Epidermal melanocyte (primary cell): ENCODE results near the gene TCN2.
"Not testable (repeated sequence)": the region's sequence is repeated elsewhere in the genome, so short reads cannot be mapped to it uniquely, and the experiment has no call there.

Experiments used
- DNase-seq: peaks from one replicate; pipeline ENCODE4 v3.0.0; 2011; ENCODE audit warnings: low spot score; ENCODE audit not compliant: insufficient read length

Gene TCN2

DNA sequence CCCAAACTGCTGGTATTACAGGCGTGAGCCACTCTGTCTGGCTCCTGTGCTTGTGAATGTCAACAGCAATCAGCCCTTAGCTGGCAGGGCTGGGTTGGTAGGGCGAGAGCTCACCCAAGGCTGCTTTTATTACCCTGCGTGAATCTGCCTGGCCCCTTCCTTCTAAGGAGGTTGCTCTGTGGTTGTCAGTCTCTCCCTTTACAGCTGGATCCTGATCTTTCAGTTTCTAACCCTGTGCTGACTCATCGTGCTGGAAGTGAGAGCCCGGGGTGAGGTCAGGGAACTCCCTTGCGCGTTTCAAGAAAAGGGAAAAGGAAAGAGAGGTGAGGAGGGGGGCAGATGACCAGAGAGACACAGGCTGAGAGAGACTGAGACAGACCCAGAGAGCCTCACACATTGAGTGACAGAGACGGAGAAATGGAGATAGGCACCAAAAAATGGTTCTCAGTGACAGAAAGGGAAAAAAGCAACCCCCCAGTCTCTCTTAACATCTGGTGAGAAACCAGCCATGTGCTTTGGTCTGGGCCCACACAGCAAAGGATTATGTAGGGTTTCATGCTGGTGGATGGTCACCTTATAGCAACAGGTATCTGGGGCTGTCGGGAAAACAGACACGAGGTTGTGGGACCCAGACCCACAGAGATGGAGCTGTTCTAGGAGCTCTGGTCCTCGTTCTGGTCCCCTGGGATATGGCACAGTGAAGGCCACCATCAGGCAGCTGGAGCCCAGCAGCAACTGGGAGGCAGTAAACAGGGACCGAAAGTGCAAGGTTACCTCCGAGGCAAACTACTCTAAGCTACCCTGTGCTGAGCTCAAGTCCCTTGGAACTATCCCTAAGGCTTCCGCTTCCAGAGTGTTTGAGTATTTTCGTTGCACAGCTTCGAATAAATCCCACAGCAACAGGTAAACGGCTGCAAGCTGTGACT is 2.5 kb downstream of the TCN2 start:
- peak; percentile 75 for DNase-seq

DNA sequence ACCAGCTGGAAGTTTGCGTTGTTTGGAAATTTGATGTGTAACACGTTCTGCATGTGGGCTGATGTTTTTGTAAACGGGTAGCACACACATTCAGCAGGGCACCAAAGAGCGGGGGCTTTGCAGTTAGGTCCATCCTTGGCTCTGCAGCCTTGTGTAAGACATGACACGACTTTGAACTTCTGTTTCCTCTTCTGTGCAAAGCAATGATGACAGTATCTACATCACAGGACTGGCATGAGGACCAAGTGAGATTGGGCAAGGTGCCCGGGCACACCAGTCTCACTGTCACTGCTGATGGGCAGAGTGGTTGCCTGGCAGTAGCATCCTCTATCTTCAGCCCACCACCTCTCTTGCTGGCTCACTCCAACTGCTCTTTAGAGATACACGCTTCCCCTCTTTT is 3.3 kb downstream of the TCN2 start:
- no peak for DNase-seq

DNA sequence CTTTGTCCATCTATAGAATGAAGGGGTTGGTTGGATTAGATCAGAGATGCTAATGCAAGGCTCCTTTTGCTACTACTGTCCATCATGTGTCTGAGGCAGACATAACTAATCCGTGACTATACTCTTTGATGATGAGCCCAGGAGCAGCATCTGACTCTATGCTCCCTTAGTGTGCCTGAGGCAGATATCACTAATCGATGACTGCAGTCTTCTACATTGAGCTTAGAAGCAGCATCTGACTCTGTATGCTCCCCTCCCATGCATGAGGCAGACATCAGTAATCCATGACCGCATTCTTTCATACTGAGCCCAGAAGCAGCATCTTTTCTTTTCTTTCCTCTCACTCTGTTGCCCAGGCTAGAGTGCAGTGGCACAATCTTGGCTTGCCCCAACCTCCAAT is 4.2 kb downstream of the TCN2 start:
- DNase-seq, result no peak

DNA sequence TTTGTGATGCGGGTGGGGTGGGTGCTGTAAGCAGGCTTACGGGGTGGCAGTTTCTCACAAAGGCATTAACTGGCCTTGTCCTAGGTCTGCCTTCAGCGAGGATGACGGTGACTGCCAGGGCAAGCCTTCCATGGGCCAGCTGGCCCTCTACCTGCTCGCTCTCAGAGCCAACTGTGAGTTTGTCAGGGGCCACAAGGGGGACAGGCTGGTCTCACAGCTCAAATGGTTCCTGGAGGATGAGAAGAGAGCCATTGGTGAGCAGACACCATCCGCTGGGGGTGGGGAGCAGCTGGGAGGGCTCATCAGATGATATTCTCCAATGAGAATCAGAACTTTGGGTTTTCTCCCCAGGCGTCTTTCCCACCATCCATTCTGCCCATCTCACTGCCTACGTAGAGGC is 5.8 kb downstream of the TCN2 start:
- no peak for DNase-seq

DNA sequence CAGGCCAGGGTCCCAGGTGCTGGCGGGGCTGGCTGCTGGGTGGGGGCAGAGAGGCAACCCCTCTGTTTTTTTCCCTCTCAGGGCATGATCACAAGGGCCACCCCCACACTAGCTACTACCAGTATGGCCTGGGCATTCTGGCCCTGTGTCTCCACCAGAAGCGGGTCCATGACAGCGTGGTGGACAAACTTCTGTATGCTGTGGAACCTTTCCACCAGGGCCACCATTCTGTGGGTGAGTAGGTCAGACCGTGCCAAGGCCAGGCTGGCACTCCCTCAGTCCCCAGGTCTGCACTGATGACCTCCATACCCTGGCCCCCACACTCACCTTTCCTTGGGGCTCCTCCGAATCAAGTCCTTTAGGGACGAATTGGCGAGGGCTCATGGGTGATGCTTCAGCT is 7.3 kb downstream of the TCN2 start:
- DNase-seq, result no peak

DNA sequence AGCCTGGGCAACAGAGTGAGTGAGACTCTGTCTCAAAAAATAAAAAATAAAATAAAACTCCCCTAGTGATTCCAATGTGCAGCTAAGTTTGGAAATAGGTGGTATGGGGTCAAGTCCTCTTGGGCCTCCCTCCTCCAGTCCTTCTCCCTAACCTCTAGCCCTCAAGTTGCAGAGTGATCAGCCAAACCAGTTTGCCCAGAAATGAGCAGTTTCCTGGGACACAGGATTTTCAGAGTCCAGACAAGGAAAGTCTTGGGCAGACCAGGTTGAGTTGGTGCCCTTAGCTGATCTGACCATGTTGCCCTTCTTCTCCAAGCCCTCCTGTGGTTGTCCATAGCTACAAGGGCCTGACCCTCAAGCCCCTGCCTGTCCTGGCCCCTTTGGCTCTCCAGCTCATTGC is 7.9 kb downstream of the TCN2 start:
- no peak for DNase-seq

DNA sequence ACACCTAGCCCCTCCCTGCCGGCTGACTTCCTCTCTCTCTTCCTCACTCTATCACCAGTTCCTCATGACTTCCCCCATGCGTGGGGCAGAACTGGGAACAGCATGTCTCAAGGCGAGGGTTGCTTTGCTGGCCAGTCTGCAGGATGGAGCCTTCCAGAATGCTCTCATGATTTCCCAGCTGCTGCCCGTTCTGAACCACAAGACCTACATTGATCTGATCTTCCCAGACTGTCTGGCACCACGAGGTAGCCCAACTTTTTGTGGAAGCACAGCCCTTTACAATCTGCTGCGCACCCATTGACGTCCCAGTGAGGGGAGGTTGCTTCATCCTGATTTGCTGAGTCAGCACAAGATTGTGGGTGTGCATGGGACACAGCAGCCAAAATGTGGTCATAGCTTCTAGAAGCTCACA is 8.6 kb downstream of the TCN2 start:
- DNase-seq, result no peak

DNA sequence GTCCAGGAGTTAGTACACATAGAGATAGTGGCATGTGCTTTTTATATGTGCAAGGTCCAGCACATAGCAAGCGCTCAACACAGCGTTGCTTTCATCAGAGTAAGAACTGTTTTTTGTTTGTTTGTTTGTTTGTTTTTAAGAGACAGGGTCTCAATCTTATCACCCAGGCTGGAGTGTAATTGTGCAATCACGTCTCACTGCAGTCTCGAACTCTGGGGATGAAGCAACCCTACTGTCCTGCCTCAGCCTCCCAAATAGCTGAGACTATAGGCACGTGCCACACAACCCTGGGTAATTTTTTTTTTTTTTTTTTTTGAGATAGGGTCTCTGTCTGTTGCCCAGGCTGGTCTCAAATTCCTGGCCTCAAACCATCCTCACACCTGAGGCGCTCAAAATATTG is 10.8 kb downstream of the TCN2 start:
- no peak for DNase-seq

DNA sequence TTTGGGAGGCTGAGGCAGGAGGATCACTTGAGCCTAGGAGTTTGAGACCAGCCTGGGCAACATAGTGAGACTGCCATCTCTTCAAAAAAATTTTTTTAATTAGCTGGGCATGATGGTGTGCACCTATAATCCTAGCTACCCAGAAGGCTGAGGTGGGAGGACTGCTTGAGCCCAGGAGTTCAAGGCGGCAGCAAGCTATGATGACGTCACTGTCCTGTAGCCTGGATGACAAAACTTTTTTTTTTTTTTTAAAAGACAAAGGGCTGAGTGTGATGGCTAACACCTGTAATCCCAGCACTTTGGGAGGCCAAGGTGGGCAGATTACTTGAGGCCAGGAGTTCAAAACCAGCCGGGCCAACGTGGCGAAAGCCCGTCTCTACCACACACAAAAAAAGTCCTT is 12.9 kb downstream of the TCN2 start:
- not testable (repeated sequence) for DNase-seq

DNA sequence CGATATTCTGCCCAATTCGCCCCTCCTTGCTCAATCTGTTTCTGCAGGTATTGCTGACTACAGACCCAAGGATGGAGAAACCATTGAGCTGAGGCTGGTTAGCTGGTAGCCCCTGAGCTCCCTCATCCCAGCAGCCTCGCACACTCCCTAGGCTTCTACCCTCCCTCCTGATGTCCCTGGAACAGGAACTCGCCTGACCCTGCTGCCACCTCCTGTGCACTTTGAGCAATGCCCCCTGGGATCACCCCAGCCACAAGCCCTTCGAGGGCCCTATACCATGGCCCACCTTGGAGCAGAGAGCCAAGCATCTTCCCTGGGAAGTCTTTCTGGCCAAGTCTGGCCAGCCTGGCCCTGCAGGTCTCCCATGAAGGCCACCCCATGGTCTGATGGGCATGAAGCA is 19.4 kb downstream of the TCN2 start:
- no peak for DNase-seq

DNA sequence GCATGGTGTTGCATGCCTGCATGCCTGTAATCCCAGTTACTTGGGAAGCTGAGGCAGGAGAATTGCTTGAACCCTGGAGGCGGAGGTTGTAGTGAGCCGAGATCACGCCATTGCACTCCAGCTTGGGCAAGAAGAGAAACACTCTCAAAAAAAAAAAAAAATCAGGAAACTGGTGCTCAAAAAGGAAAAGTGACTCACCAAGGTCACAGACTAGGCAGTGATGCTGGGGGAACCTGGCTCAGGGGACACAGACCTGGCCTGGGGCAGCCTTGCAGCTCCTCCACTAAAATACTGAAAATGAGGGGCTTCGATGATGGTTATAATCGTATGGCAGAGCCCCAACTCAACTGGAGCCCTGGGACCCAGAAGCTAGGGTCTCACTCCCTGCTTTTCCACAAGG is 20.5 kb downstream of the TCN2 start:
- no peak for DNase-seq

DNA sequence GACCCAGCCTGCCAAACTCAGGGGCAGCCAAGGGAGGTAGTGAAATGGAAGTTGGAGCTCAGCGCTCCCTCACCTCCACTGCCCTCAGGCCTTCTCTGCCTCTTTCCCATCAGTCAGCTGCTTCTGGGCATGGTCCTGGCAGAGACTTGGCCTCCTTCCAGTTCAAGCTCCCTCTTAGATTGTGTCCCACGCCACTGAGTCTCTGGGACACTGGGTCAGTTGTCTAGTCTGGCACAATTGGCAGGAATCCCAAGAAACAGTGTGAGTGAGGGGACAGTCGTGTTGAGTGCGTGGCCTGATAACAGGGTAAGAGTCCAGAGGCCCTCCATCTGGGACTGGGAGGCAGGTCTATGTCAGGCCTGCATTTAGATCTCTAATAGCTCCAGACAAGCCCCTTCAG is 21.5 kb downstream of the TCN2 start:
- DNase-seq, result no peak

DNA sequence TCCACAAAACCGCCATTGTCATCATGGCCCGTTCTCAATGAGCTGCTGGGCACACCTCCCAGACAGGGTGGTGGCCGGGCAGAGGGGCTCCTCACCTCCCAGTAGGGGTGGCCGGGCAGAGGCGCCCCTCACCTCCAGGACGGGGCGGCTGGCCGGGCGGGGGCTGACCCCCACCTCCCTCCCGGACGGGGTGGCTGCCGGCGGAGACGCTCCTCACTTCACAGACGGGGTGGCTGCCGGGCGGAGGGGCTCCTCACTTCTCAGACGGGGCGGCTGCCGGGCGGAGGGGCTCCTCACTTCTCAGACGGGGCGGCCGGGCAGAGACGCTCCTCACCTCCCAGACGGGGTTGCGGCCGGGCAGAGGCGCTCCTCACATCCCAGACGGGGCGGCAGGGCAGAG is 24.5 kb downstream of the TCN2 start:
- not testable (repeated sequence) for DNase-seq

DNA sequence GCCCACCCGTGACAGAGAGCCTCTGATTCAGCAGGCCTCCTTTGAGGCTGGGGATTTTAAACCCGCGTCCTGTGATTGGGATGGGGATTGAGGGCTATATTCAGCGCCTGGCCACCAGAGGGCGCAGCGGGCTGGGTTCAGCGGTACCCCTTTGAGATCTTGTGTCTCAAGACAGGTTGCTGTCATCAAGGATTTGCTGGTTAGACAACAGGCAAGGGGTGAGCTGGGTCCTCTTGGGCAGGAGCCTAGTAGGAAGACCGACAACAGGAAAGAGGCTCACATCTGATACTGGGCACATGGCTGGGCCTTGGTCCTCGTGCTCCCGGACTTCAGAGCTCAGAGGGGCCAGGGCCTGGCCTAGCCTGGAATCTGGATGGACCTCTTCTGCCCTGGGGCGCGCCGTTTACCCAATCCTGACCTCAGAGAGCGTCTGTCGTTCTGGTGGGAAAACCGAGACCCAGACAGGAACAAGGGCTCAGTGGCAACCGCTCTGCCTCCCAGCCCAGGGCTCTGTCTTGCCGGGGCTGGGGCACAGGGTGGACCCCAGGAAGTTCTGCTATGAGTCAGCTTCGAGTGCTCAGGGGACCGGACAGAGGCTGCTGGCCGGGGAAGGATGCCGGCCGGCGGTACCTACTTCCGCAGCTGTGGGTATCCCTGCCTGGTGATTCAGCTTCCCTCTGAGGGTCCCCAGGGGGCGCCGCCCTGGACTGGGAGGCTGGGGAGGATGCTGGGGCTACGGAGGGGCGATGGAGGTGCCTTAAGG is 27.7 kb downstream of the TCN2 start:
- DNase-seq, result peak; percentile 98

DNA sequence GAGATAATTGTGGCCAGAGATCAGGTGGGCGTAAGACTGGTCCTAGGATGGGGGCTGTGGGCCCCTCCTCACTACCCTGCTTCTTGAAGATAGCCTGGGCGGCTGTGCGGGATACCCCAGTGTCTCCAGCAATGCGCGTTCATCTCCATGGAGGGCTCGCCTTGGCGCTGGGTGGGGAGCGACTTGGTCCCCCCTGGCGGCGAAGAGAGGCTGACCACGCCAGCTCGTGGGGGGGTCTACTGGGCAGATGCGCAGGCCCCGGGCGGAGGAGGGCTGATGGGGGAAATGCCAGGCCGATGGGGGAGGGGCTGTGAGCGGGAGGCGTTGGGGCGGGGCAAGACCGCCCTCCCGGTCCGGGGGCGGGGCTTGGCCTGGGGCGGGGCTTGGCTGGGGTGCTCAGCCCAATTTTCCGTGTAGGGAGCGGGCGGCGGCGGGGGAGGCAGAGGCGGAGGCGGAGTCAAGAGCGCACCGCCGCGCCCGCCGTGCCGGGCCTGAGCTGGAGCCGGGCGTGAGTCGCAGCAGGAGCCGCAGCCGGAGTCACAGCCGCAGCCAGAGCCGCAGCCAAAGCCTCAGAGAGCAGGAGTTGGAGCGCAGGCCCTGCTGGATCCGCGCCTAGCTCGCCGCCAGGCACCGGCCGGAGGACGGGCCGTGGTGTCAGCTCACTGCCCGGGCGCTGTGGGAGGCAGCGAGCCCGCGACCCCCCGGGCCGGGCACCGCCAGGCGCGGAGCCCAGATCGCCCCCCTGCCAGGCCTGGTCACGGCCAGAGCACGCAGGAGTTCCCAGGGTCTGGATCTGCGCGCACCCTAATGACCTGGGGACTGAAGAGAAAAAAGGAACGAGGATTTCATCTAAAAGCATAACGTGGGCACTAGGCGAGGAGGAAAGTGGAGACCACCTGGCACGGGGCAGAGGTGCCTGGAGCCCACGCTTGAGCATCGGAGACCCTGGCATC is 28.6 kb downstream of the TCN2 start, which contains the start of gene SLC35E4:
Gene SLC35E4, plus strand, starts transcription at position 509 of the 953 bp plus-strand sequence. CDS start 670 bp downstream, outside the sequence.
- DNase-seq, result peak; percentile 96

DNA sequence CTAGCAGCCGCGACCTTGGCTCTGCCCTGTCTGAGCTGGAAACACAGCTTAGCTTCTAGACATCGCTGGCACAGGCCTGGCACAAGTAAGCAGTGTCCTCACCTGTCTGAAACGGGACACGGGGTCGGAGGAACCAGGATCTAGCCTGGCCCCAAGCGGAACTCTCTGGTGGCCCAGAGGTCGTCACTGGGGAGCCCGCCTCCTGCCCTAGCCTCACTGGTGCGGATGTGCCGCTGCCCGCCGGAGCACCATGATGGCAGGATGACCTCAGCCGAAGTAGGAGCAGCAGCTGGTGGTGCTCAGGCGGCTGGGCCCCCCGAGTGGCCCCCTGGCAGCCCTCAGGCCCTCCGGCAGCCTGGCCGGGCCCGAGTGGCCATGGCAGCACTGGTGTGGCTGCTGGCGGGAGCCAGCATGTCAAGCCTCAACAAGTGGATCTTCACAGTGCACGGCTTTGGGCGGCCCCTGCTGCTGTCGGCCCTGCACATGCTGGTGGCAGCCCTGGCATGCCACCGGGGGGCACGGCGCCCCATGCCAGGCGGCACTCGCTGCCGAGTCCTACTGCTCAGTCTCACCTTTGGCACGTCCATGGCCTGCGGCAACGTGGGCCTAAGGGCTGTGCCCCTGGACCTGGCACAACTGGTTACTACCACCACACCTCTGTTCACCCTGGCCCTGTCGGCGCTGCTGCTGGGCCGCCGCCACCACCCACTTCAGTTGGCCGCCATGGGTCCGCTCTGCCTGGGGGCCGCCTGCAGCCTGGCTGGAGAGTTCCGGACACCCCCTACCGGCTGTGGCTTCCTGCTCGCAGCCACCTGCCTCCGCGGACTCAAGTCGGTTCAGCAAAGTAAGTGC is 29.5 kb downstream of the TCN2 start:
- DNase-seq, result no peak

DNA sequence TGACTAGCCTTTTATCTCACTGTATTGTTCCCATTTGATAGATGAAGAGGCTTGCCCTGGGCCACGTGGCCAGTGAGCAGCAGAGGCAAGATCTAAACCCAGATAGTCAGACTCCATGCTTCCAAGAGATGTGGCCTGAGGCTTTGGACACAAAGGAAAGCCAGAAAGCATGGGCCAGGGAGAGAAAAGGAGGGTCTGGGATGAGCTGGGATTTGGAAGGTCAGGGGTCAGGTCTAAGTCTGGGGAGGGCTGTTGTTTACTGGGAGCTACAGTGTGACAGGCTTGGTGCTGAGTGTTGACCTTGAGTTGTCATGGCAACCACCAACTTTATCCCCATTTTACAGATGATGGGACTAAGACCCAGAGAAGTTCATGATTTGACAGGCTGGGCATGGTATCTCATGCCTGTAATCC is 30.7 kb downstream of the TCN2 start:
- DNase-seq, result no peak

DNA sequence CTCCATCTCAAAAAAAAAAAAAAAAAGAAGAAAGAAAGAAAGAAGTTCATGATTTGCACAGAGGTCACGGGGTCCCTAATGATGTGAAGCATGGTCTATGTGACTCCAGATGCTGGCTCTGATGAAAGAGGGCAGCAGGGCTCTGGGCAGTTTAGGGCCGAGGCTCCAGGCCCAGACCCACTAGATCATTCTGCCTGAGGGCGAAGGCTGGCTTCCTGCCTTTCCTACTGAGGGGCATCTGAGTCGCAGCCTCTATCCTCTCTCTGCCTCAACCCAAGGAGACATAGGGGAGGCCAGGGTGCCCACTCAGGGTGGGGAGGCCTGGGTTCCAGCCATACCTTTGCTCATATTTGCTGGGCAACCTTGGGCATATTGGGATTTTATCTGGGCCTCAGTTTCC is 33.4 kb downstream of the TCN2 start:
- no peak for DNase-seq

DNA sequence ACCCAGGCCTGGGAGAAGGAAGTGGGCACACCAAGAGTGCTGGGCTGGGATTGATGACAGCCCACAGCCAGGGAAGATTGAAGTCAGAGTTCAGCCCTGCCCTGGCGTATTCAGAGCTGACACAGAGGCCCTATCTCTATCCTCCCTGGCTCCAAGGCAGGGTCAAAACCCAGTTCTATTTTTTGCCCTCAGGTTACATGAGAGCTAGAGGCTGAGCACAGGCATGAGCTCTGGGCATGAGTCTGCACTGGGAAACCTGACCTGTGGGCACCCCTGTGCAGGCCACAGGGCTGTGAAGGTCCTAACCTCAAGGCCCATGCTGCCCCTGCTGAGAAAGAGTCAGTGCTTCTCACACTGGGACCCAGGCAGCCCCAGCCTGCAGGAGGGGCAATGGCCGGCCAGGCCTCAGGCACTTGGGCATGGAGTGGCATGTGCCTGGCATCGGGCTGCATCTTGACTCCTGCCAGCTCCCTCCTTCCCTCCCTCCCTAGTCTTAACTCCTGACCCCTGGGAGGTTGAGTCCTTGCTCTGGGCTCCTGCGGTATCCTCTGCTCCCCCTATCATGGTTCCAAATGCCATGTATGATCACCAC is 34.0 kb downstream of the TCN2 start:
- DNase-seq, result no peak
